ENCODE measurements around the gene WDFY4. TPM values are rescaled to one million over a fixed set of nuclear protein-coding genes. Genes with fewer than 3 reads are reported as not detected.

WDFY4 gene
- total RNA-seq, 4 donors from 2014 or later: 0.61 to 3.8 (median 0.88) TPM

- TF ChIP-seq CTCF (IDR thresholded peaks at IDR 0.05) (no peak), POLR2A (IDR thresholded peaks at IDR 0.05) (no peak)
- Histone ChIP-seq H3K27ac (no peak overlapping the region), H3K4me1 (peaks cover 0 to 10% (median 0%) of the 10 kb centered on the region in 3 donors), H3K27me3 (peaks cover 0 to 10% (median 0%) of the 10 kb centered on the region in 4 donors), H3K4me3 (no peak overlapping the region), H3K9me3 (no peaks in the 10 kb centered on the region), H3K36me3 (no peaks in the 10 kb centered on the region)
- DNase-seq: no peak
- intact Hi-C loops (cut with DNase I): no loop called here
- 83% methylated on average over 2 of the region's 2 CpGs; no CpG with 5 or more reads in 1 of the 2 donors for WGBS, 2 donors
Observed at GRCh38 chr10:48905311-48905710, 220.6 kb downstream of the WDFY4 start.

GRCh38 chr10:48906841-48907240 is 222.2 kb downstream of the WDFY4 start:
- WGBS, 2 donors: 83 to 92% methylated on average over 2 of the region's 2 CpGs
- Histone ChIP-seq H3K4me3 (no peak overlapping the region), H3K4me1 (peaks cover 0 to 10% (median 0%) of the 10 kb centered on the region in 3 donors), H3K27ac (no peak overlapping the region), H3K27me3 (peaks cover 0 to 10% (median 0%) of the 10 kb centered on the region in 4 donors), H3K36me3 (no peaks in the 10 kb centered on the region), H3K9me3 (no peaks in the 10 kb centered on the region)
- intact Hi-C loops (cut with DNase I): no loop called here
- no peak for DNase-seq
- no peak for TF ChIP-seq CTCF (IDR thresholded peaks at IDR 0.05)
- TF ChIP-seq POLR2A (IDR thresholded peaks at IDR 0.05): no peak

GRCh38 chr10:48907730-48908129 is 223.1 kb downstream of the WDFY4 start:
- no peak for DNase-seq
- TF ChIP-seq POLR2A (IDR thresholded peaks at IDR 0.05) (no peak), CTCF (IDR thresholded peaks at IDR 0.05) (no peak)
- Histone ChIP-seq H3K9me3 (no peaks in the 10 kb centered on the region), H3K36me3 (no peaks in the 10 kb centered on the region), H3K4me1 (peaks cover 0 to 10% (median 0%) of the 10 kb centered on the region in 3 donors), H3K27me3 (peaks cover 0 to 10% (median 0%) of the 10 kb centered on the region in 4 donors), H3K4me3 (no peak overlapping the region), H3K27ac (no peak overlapping the region)
- intact Hi-C loops (cut with DNase I): no loop called here
- 82 to 83% methylated on average over 4 of the region's 4 CpGs for WGBS, 2 donors

- DNase-seq: no peak
- 68 to 70% methylated on average over 5 of the region's 5 CpGs for WGBS, 2 donors
- Histone ChIP-seq H3K27me3 (peaks cover 0 to 17% (median 0%) of the 10 kb centered on the region in 4 donors), H3K9me3 (no peaks in the 10 kb centered on the region), H3K27ac (no peak overlapping the region), H3K36me3 (no peaks in the 10 kb centered on the region), H3K4me1 (peaks cover 0 to 10% (median 0%) of the 10 kb centered on the region in 3 donors), H3K4me3 (no peak overlapping the region)
- TF ChIP-seq POLR2A (IDR thresholded peaks at IDR 0.05) (no peak), CTCF (IDR thresholded peaks at IDR 0.05) (no peak)
- intact Hi-C loops (cut with DNase I): no loop called here
Observed at GRCh38 chr10:48910548-48910947, 225.9 kb downstream of the WDFY4 start.

GRCh38 chr10:48913674-48914073 is 229.0 kb downstream of the WDFY4 start:
- Histone ChIP-seq H3K9me3 (no peaks in the 10 kb centered on the region), H3K4me3 (no peak overlapping the region), H3K27me3 (peaks cover 0 to 43% (median 0%) of the 10 kb centered on the region in 4 donors), H3K4me1 (no peaks in the 10 kb centered on the region), H3K27ac (no peak overlapping the region), H3K36me3 (no peaks in the 10 kb centered on the region)
- 82 to 93% methylated on average over 9 to 11 of the region's 14 CpGs for WGBS, 2 donors
- TF ChIP-seq CTCF (IDR thresholded peaks at IDR 0.05) (no peak), POLR2A (IDR thresholded peaks at IDR 0.05) (no peak)
- intact Hi-C loops (cut with DNase I): no loop called here
- no peak for DNase-seq
